Type B pancreatic cell (in vitro differentiated cells): ENCODE measurements around the gene DHRS7B. TPM values are rescaled to one million over a fixed set of nuclear protein-coding genes. Genes with fewer than 3 reads are reported as not detected.

Experiments used
- DNase-seq: peaks from one replicate; pipeline ENCODE4 v3.0.0; 2021; ENCODE audit warnings: mixed read lengths; ENCODE audit not compliant: unreplicated experiment; ENCODE audit errors: extremely low spot score
- H3K27ac Mint-ChIP-seq: 2 replicates; pipeline ENCODE4 v1.8.0; 2021; ENCODE audit warnings: mild to moderate bottlenecking, mixed read lengths
- H3K27me3 Mint-ChIP-seq: 2 replicates; pipeline ENCODE4 v1.8.0; 2021; ENCODE audit warnings: mixed read lengths
- H3K36me3 Mint-ChIP-seq: 2 replicates; pipeline ENCODE4 v1.8.0; 2021; ENCODE audit warnings: mixed read lengths
- H3K4me1 Mint-ChIP-seq: one replicate; pipeline ENCODE4 v1.8.0; 2021; ENCODE audit warnings: mixed read lengths; ENCODE audit not compliant: unreplicated experiment
- H3K4me3 Mint-ChIP-seq: 2 replicates; pipeline ENCODE4 v1.8.0; 2021; ENCODE audit warnings: mild to moderate bottlenecking, mixed read lengths
- H3K9me3 Mint-ChIP-seq: 2 replicates; pipeline ENCODE4 v1.8.0; 2021; ENCODE audit warnings: mixed read lengths
- total RNA-seq: library from RNA; stranded (reverse); gene quantifications from 2 replicates; pipeline ENCODE4 v1.2.1, GENCODE V29; 2021; ENCODE audit warnings: low replicate concordance
- TF ChIP-seq, protein P1 (sequence below): fragments of 200-600 bp; sonication (generic); conservative IDR thresholded peaks from 2 replicates; pipeline ENCODE4 v1.5.0; 2021; ENCODE audit warnings: antibody characterized with exemption, mild to moderate bottlenecking

Gene DHRS7B
- total RNA-seq, 1 donor from 2014 or later = 17.5 TPM

DNA sequence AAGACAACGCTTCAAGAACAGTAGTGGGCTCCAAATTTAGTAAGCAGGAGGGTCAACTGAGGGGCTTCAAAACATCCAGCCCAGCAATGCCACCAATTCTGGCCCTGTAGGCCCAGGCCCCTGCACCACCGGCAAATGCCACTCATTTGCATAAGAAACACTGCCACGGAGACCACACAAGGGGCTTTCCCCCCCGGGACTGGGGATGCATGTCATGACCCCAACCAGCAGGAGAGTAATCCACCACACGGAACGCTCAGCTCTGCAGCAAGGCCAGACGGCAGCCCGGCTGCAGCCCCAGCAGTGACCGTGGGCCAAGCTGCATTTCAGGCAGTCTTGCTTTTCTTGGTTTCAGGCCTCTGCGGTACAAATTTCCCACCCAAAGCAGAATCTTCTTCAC, 73.1 kb downstream of the DHRS7B start:
- H3K4me1 Mint-ChIP-seq = peaks cover 16% of the 10 kb centered on the region
- H3K9me3 Mint-ChIP-seq = no peaks in the 10 kb centered on the region
- DNase-seq = no peak
- no peak overlapping the region for H3K4me3 Mint-ChIP-seq
- peaks cover 20% of the 10 kb centered on the region for H3K36me3 Mint-ChIP-seq
- no peaks in the 10 kb centered on the region for H3K27me3 Mint-ChIP-seq
- TF ChIP-seq, protein P1, sequence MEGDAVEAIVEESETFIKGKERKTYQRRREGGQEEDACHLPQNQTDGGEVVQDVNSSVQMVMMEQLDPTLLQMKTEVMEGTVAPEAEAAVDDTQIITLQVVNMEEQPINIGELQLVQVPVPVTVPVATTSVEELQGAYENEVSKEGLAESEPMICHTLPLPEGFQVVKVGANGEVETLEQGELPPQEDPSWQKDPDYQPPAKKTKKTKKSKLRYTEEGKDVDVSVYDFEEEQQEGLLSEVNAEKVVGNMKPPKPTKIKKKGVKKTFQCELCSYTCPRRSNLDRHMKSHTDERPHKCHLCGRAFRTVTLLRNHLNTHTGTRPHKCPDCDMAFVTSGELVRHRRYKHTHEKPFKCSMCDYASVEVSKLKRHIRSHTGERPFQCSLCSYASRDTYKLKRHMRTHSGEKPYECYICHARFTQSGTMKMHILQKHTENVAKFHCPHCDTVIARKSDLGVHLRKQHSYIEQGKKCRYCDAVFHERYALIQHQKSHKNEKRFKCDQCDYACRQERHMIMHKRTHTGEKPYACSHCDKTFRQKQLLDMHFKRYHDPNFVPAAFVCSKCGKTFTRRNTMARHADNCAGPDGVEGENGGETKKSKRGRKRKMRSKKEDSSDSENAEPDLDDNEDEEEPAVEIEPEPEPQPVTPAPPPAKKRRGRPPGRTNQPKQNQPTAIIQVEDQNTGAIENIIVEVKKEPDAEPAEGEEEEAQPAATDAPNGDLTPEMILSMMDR = no peak
- H3K27ac Mint-ChIP-seq = no peak overlapping the region

DNA sequence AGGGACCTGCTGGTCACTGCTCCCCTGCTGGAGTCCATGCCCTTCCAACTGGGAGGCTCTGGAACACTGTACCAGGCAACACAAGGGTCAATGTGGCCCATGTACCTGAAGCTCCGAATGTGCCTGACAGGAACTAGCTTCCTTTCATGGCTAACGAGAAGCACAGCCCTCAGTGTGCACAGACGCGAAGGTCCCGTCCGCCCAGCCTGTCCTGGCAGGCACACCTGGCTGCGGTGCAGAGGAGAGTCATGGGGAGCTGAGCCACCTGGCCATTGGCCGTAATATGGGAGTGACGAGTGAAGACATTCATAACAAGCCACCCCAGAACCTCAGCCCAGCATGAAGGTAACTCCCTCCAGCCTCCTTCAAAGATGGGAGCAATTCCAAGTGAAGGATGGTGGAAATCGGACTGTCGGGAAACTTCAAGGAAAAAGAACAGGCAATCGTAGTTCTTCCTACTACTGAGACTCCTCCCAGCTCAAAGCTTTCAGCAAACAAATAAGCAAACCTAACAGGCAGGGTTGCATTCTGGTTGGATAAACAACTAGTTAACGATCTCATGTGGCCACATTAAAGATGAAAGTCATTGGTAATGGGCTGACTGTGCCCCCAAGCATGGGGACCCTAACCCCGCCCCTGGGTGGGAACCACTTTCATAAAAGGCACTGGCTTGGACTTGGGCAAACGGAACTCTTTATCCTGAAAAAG, 74.0 kb downstream of the DHRS7B start:
- Mint-ChIP-seq H3K4me1 (peaks cover 24% of the 10 kb centered on the region), H3K36me3 (peaks cover 19% of the 10 kb centered on the region), H3K9me3 (no peaks in the 10 kb centered on the region), H3K27ac (no peak overlapping the region), H3K4me3 (no peak overlapping the region), H3K27me3 (no peaks in the 10 kb centered on the region)
- TF ChIP-seq, protein P1 = no peak
- DNase-seq = no peak

DNA sequence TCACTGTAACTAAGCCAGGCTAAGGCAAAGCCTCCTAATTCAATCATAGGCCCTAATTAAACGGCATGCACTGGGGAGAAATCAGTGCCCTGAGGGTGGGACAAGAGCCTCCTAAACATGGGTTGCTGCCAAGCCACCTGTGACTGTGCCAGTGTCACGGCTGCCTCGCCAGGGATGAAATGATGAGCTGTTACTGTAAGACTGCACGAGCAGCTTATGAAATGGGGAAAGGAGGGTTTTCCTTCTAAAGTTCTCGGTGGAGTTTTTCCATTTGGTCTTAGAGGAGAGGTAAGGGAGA, 74.5 kb downstream of the DHRS7B start:
- no peaks in the 10 kb centered on the region for H3K9me3 Mint-ChIP-seq
- DNase-seq = no peak
- peaks cover 25% of the 10 kb centered on the region for H3K4me1 Mint-ChIP-seq
- TF ChIP-seq, protein P1 = no peak
- no peak overlapping the region for H3K4me3 Mint-ChIP-seq
- peaks cover 19% of the 10 kb centered on the region for H3K36me3 Mint-ChIP-seq
- H3K27ac Mint-ChIP-seq = no peak overlapping the region
- no peaks in the 10 kb centered on the region for H3K27me3 Mint-ChIP-seq

DNA sequence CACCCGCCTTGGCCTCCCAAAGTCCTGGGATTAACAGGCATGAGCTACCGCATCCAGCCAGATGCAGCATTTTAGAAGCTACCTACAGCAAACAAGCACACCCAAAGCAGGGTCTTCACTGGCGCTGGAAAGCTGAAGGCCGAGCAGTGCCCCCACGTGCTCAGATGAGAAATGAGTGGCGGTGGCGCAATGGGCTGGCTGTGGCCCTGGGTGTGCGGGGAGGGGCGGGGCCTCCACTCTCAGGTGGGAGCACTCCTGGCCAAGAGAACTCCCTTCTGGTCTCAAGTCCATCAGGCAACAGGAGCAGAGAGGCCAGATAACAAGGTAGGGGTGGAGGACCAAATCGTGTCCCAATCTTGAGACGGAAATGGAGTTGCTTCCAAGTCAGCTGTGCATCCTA, 75.1 kb downstream of the DHRS7B start:
- Mint-ChIP-seq H3K36me3 (peaks cover 19% of the 10 kb centered on the region), H3K9me3 (no peaks in the 10 kb centered on the region), H3K27me3 (no peaks in the 10 kb centered on the region), H3K4me1 (peaks cover 25% of the 10 kb centered on the region), H3K4me3 (no peak overlapping the region), H3K27ac (no peak overlapping the region)
- TF ChIP-seq, protein P1 = no peak
- DNase-seq = no peak

DNA sequence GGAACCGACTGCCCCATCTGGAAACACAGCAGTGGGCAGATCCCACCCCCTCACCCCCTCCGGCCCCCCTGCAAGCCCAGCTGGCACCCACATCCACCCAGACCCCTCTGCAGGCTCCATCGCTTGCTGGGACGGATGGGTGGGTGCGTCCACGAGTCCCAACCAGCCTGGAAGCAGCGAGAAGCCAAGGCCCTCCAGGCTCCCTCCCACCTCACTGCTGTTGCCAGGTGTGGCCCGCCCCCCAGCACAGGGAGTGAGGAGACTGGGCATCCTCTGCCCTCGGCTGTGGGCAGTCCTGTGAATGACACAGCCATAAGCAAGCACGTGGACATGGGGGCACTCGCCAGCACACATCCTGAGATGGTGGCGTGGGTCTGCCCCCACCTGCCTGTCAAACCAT, 75.7 kb downstream of the DHRS7B start:
- peaks cover 25% of the 10 kb centered on the region for H3K4me1 Mint-ChIP-seq
- H3K27me3 Mint-ChIP-seq = no peaks in the 10 kb centered on the region
- no peak for DNase-seq
- H3K9me3 Mint-ChIP-seq = no peaks in the 10 kb centered on the region
- no peak overlapping the region for H3K4me3 Mint-ChIP-seq
- TF ChIP-seq, protein P1 = no peak
- H3K36me3 Mint-ChIP-seq = peaks cover 19% of the 10 kb centered on the region
- no peak overlapping the region for H3K27ac Mint-ChIP-seq

DNA sequence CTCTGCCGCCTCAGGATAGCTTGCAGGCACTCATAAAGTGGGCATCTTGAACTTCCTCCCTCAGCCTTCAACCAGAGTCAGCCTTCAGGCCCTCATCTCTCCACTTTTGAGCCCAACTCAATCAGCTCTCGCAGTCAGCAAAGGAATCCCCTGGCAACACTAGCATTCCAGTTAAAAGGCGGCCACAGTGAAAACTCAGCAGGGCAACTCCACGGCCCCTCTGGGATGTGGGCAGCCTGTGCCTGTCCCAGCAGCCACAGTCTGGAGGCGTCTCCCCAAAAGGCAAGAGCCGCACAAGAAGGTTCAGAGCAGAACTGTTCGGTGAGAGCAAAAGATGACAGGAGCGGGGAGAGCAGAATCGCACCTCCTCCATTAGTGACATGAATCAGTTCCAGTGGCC, 78.2 kb downstream of the DHRS7B start:
- no peak for DNase-seq
- Mint-ChIP-seq H3K4me1 (peaks cover 26% of the 10 kb centered on the region), H3K27me3 (no peaks in the 10 kb centered on the region), H3K27ac (peak overlapping the region; percentile 10), H3K36me3 (peaks cover 9% of the 10 kb centered on the region), H3K4me3 (no peak overlapping the region), H3K9me3 (no peaks in the 10 kb centered on the region)
- TF ChIP-seq, protein P1 = no peak
